ENCODE measurements around the gene CERS1.
"Not testable (repeated sequence)": the region's sequence is repeated elsewhere in the genome, so short reads cannot be mapped to it uniquely, and the experiment has no call there.

Gene CERS1

GRCh38 chr19:18931316-18932162, 35.6 kb upstream of the CERS1 start:
- no peak overlapping the region for H3K27ac ChIP-seq (ENCODE audit: low read depth, low read length)

DNA sequence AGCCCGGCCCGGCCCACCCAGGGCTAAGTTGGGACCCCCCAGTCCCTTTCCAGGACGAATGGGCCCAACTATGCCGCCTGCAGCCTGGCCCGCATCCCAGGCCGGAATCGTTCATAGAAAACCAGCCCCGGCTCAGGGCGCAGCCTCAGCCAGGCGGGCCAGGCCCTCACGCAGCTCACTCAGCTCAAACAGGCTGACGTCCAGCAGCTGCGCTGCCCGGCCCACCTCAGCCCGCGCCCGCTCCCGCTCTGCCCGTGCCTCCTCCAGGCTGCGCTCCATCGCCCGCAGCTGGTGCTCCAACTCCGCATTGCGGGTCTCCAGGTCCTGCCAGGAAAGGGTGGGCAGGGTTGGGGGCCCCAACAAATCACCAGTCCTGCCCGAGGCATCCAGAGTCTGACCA, 33.4 kb upstream of the CERS1 start:
- peaks cover 24% of the 10 kb centered on the region for H3K36me3 ChIP-seq (ENCODE audit: insufficient read depth, low read length)
- H3K4me1 ChIP-seq (ENCODE audit: insufficient read depth, low read length) = peaks cover 4% of the 10 kb centered on the region
- H3K27ac ChIP-seq (ENCODE audit: low read depth, low read length) = no peak overlapping the region
- no peak overlapping the region for H3K4me3 ChIP-seq (ENCODE audit: low read depth in 1 of 2, low read length in 2 of 2)
- no peak overlapping the region for H3K9ac ChIP-seq (ENCODE audit: low read length)
- no peaks in the 10 kb centered on the region for H3K27me3 ChIP-seq (ENCODE audit: control insufficient read depth in 1 of 2, insufficient read depth in 2 of 2, low read length in 2 of 2)
- no peaks in the 10 kb centered on the region for H3K9me3 ChIP-seq (ENCODE audit: low read length)

More at GRCh38 chr19:18931316-18932162, 35.6 kb upstream of the CERS1 start:
- H3K9me3 ChIP-seq (ENCODE audit: low read length) = no peaks in the 10 kb centered on the region
- no peak overlapping the region for H3K4me3 ChIP-seq (ENCODE audit: low read depth in 1 of 2, low read length in 2 of 2)
- no peak overlapping the region for H3K9ac ChIP-seq (ENCODE audit: low read length)
- no peaks in the 10 kb centered on the region for H3K27me3 ChIP-seq (ENCODE audit: control insufficient read depth in 1 of 2, insufficient read depth in 2 of 2, low read length in 2 of 2)
- H3K36me3 ChIP-seq (ENCODE audit: insufficient read depth, low read length) = peaks cover 9% of the 10 kb centered on the region
- H3K4me1 ChIP-seq (ENCODE audit: insufficient read depth, low read length) = peaks cover 4% of the 10 kb centered on the region

- Histone ChIP-seq H3K9ac (ENCODE audit: low read length) (no peak overlapping the region), H3K27me3 (ENCODE audit: control insufficient read depth in 1 of 2, insufficient read depth in 2 of 2, low read length in 2 of 2) (no peaks in the 10 kb centered on the region), H3K36me3 (ENCODE audit: insufficient read depth, low read length) (peaks cover 23% of the 10 kb centered on the region), H3K27ac (ENCODE audit: low read depth, low read length) (no peak overlapping the region), H3K4me3 (ENCODE audit: low read depth in 1 of 2, low read length in 2 of 2) (no peak overlapping the region), H3K4me1 (ENCODE audit: insufficient read depth, low read length) (peaks cover 4% of the 10 kb centered on the region), H3K9me3 (ENCODE audit: low read length) (no peaks in the 10 kb centered on the region)
Measured at GRCh38 chr19:18928018-18928805, 32.3 kb upstream of the CERS1 start.

DNA sequence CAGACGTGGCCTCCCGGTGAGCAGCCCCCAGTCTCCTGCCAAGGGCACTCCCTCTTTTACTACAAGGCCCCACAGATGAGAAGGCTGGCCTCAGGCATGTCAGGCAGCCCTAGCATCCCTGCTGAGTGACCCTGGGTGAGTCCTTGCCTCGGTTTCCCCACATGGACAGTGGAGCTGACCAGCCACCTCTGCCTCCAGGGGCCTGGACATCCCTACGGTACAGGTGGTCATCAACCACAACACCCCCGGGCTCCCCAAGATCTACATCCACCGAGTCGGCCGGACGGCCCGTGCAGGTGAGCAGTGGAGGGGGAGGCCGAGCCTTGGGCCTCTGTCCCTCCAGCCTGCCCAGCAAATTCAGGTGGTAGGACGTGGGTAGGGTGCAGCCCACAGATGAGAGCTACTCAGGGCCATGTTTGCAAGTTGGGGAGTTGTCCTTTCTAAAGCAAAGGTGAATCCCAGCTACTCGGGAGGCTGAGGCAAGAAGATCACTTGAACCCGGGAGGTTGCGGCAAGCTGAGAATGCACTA, 28.8 kb upstream of the CERS1 start:
- no peak overlapping the region for H3K9ac ChIP-seq (ENCODE audit: low read length)
- peaks cover 16% of the 10 kb centered on the region for H3K4me1 ChIP-seq (ENCODE audit: insufficient read depth, low read length)
- peaks cover 40% of the 10 kb centered on the region for H3K36me3 ChIP-seq (ENCODE audit: insufficient read depth, low read length)
- no peak overlapping the region for H3K4me3 ChIP-seq (ENCODE audit: low read depth in 1 of 2, low read length in 2 of 2)
- H3K27me3 ChIP-seq (ENCODE audit: control insufficient read depth in 1 of 2, insufficient read depth in 2 of 2, low read length in 2 of 2) = no peaks in the 10 kb centered on the region
- no peaks in the 10 kb centered on the region for H3K9me3 ChIP-seq (ENCODE audit: low read length)
- no peak overlapping the region for H3K27ac ChIP-seq (ENCODE audit: low read depth, low read length)

DNA sequence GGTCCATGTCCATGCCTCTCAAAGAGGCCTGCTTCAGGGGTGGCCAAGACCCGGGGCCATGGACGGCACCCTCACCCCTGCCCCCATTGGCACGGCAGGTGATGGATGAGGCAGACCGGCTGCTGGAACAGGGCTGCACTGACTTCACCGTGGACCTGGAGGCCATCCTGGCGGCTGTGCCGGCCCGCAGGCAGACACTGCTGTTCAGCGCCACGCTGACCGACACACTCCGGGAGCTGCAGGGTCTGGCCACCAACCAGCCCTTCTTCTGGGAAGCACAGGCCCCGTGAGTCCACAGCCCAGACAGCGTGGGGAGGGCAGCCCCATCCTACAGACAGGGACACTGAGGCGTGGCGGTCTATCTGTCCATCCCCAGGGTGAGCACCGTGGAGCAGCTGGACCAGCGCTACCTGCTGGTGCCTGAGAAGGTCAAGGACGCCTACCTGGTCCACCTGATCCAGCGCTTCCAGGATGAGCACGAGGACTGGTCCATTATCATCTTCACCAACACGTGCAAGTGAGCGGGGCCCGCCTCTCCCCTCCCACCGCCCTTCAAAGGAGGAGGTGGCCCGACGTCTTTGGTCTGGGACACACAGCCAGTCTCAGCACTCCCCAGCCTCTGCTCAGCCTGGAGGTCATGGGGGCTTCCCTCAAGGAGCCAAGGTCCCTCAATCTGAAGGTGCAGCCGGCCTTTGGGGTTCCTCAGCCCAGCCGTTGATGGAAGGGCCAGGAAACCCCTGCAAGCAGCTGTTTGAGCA, 26.4 kb upstream of the CERS1 start:
- Histone ChIP-seq H3K36me3 (ENCODE audit: insufficient read depth, low read length) (peaks cover 40% of the 10 kb centered on the region), H3K9ac (ENCODE audit: low read length) (no peak overlapping the region), H3K9me3 (ENCODE audit: low read length) (no peaks in the 10 kb centered on the region), H3K4me1 (ENCODE audit: insufficient read depth, low read length) (peaks cover 26% of the 10 kb centered on the region), H3K27me3 (ENCODE audit: control insufficient read depth in 1 of 2, insufficient read depth in 2 of 2, low read length in 2 of 2) (no peaks in the 10 kb centered on the region), H3K27ac (ENCODE audit: low read depth, low read length) (no peak overlapping the region), H3K4me3 (ENCODE audit: low read depth in 1 of 2, low read length in 2 of 2) (no peak overlapping the region)

- Histone ChIP-seq H3K9me3 (ENCODE audit: low read length) (no peaks in the 10 kb centered on the region), H3K27ac (ENCODE audit: low read depth, low read length) (no peak overlapping the region), H3K27me3 (ENCODE audit: control insufficient read depth in 1 of 2, insufficient read depth in 2 of 2, low read length in 2 of 2) (no peaks in the 10 kb centered on the region), H3K36me3 (ENCODE audit: insufficient read depth, low read length) (peaks cover 38% of the 10 kb centered on the region), H3K9ac (ENCODE audit: low read length) (no peak overlapping the region), H3K4me3 (ENCODE audit: low read depth in 1 of 2, low read length in 2 of 2) (no peak overlapping the region), H3K4me1 (ENCODE audit: insufficient read depth, low read length) (peaks cover 26% of the 10 kb centered on the region)
Measured at GRCh38 chr19:18921593-18921992, 25.6 kb upstream of the CERS1 start.

DNA sequence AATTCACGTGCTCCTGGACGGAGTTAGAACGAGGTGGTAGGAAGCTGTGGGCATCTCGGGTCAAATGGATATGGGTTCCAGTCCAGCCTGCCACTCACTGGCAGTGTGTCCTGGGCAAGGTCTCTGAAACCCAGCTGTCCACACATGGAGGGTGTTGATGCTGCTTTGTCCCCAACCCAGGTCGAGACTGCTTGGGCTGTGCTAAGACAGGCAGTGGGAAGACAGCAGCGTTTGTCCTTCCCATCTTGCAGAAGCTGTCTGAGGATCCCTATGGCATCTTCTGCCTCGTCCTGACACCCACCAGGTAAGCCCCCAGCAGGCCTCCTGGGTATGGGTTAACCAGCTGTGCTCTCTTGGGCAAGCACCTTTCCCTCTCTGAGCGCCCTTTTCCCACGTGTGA, 24.4 kb upstream of the CERS1 start:
- Histone ChIP-seq H3K27me3 (ENCODE audit: control insufficient read depth in 1 of 2, insufficient read depth in 2 of 2, low read length in 2 of 2) (no peaks in the 10 kb centered on the region), H3K36me3 (ENCODE audit: insufficient read depth, low read length) (peaks cover 31% of the 10 kb centered on the region), H3K4me1 (ENCODE audit: insufficient read depth, low read length) (peaks cover 26% of the 10 kb centered on the region), H3K27ac (ENCODE audit: low read depth, low read length) (no peak overlapping the region), H3K9ac (ENCODE audit: low read length) (peak overlapping the region; percentile 57), H3K9me3 (ENCODE audit: low read length) (no peaks in the 10 kb centered on the region), H3K4me3 (ENCODE audit: low read depth in 1 of 2, low read length in 2 of 2) (peak overlapping the region; percentile 76 to 84)

GRCh38 chr19:18919900-18920214, 23.9 kb upstream of the CERS1 start:
- peaks cover 33% of the 10 kb centered on the region for H3K36me3 ChIP-seq (ENCODE audit: insufficient read depth, low read length)
- H3K27me3 ChIP-seq (ENCODE audit: control insufficient read depth in 1 of 2, insufficient read depth in 2 of 2, low read length in 2 of 2) = no peaks in the 10 kb centered on the region
- peak overlapping the region; percentile 57 for H3K9ac ChIP-seq (ENCODE audit: low read length)
- peak overlapping the region; percentile 76 to 84 for H3K4me3 ChIP-seq (ENCODE audit: low read depth in 1 of 2, low read length in 2 of 2)
- H3K27ac ChIP-seq (ENCODE audit: low read depth, low read length) = peak overlapping the region; percentile 64
- H3K4me1 ChIP-seq (ENCODE audit: insufficient read depth, low read length) = peaks cover 26% of the 10 kb centered on the region
- H3K9me3 ChIP-seq (ENCODE audit: low read length) = no peaks in the 10 kb centered on the region

- Histone ChIP-seq H3K36me3 (ENCODE audit: insufficient read depth, low read length) (peaks cover 27% of the 10 kb centered on the region), H3K4me1 (ENCODE audit: insufficient read depth, low read length) (peaks cover 26% of the 10 kb centered on the region), H3K4me3 (ENCODE audit: low read depth in 1 of 2, low read length in 2 of 2) (peak within 1 kb of the TSS; percentile 88 to 94), H3K9ac (ENCODE audit: low read length) (peak within 1 kb of the TSS; percentile 89), H3K9me3 (ENCODE audit: low read length) (no peaks in the 10 kb centered on the region), H3K27me3 (ENCODE audit: control insufficient read depth in 1 of 2, insufficient read depth in 2 of 2, low read length in 2 of 2) (no peaks in the 10 kb centered on the region), H3K27ac (ENCODE audit: low read depth, low read length) (peak within 1 kb of the TSS; percentile 98)
Measured at GRCh38 chr19:18919086-18919899, 23.3 kb upstream of the CERS1 start, which contains the start of the genes COPE and DDX49. Gene COPE, minus strand, starts transcription at chr19:18919387. Its CDS starts 39 bp downstream, at chr19:18919348. Gene DDX49, plus strand, starts transcription at chr19:18919715. Its CDS starts 27 bp downstream, at chr19:18919742.

DNA sequence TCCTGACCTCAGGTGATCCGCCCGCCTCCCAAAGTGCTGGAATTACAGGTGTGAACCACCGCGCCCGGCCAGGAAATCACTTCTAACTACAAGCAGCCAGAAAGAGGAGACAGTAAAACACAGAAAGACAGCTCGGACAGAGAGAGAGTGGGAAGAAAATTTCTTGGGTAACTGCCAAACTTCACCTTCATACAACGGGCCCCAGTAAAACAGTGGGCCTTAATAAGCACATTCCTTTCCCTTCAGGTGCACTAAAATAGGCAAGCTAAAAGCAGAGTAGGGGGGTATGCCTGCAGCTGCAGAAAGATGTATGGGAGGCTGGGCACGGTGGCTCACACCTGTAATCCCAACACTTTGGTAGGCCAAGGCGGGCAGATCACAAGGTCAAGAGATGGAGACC, 21.6 kb upstream of the CERS1 start:
- Histone ChIP-seq H3K4me3 (ENCODE audit: low read depth in 1 of 2, low read length in 2 of 2) (peak overlapping the region in 1 of 2 donors; percentile 88), H3K4me1 (ENCODE audit: insufficient read depth, low read length) (peaks cover 26% of the 10 kb centered on the region), H3K36me3 (ENCODE audit: insufficient read depth, low read length) (peaks cover 15% of the 10 kb centered on the region)
- H3K27ac ChIP-seq (ENCODE audit: low read depth, low read length); H3K27me3 ChIP-seq (ENCODE audit: control insufficient read depth in 1 of 2, insufficient read depth in 2 of 2, low read length in 2 of 2); H3K9me3 ChIP-seq (ENCODE audit: low read length); H3K9ac ChIP-seq (ENCODE audit: low read length): not testable (repeated sequence)

Measured in muscle layer of colon (tissue), 2 donors.